CD14-positive monocyte (primary cell): ENCODE results near the gene ST3GAL5. TPM values are rescaled to one million over a fixed set of nuclear protein-coding genes. Genes with fewer than 3 reads are reported as not detected.

Experiments
- DNase-seq, 3 donors: peaks; one replicate each; pipeline ENCODE4 v3.0.0-alpha.2; 2011 to 2022
- H2AFZ ChIP-seq: 2 replicates; pipeline ENCODE4 v1.6.0; 2012; ENCODE audit warnings: mild to moderate bottlenecking, low read depth, low read length, inconsistent platforms; ENCODE audit not compliant: insufficient read depth, poor library complexity, severe bottlenecking
- H3K27ac ChIP-seq, 2 donors: 1 replicate in 1 of 2; 2 replicates in 1 of 2; pipeline ENCODE4 v1.5.1; 2012 to 2013; ENCODE audit warnings: low read length in 2 of 2, control low read depth in 1 of 2, inconsistent platforms in 1 of 2, low read depth in 1 of 2, mild to moderate bottlenecking in 1 of 2
- H3K27me3 ChIP-seq, 2 donors: one replicate each; pipeline versions ENCODE4 v1.6.0 to v1.6.1; 2011 to 2013; ENCODE audit warnings: low read length in 2 of 2; ENCODE audit not compliant: control insufficient read depth in 2 of 2, insufficient read depth in 2 of 2
- H3K36me3 ChIP-seq, 2 donors: replicated peaks in 1 of 2; 1 replicate in 1 of 2; 2 replicates in 1 of 2; pipeline versions ENCODE4 v1.5.1 to v1.6.1; 2012 to 2013; ENCODE audit warnings: low read length in 2 of 2, control low read depth in 1 of 2, inconsistent platforms in 1 of 2, mild to moderate bottlenecking in 1 of 2; ENCODE audit not compliant: insufficient read depth in 2 of 2, control insufficient read depth in 1 of 2
- H3K4me1 ChIP-seq, 2 donors: 1 replicate in 1 of 2; 2 replicates in 1 of 2; pipeline versions ENCODE4 v1.5.1 to v1.6.1; 2012 to 2013; ENCODE audit warnings: low read length in 2 of 2, control low read depth in 1 of 2, inconsistent platforms in 1 of 2, mild to moderate bottlenecking in 1 of 2, moderate library complexity in 1 of 2; ENCODE audit not compliant: insufficient read depth in 2 of 2, control insufficient read depth in 1 of 2
- H3K4me2 ChIP-seq: replicated peaks from 2 replicates; pipeline ENCODE3; 2012; ENCODE audit warnings: low read length, moderate library complexity, mild to moderate bottlenecking; ENCODE audit not compliant: poor library complexity, severe bottlenecking; ENCODE audit errors: extremely low read depth
- H3K4me3 ChIP-seq, 3 experiments: fragments of 200-600 bp in 1 of 3; sonication (generic) in 1 of 3; replicated peaks in 1 of 3; 1 replicate in 2 of 3; 2 replicates in 1 of 3; pipeline ENCODE4 v1.5.1; 2011 to 2013; ENCODE audit warnings: low read length in 3 of 3, mild to moderate bottlenecking in 3 of 3, control low read depth in 2 of 3, low read depth in 2 of 3, inconsistent platforms in 1 of 3, moderate library complexity in 1 of 3
- H3K79me2 ChIP-seq: 2 replicates; pipeline ENCODE4 v1.6.0; 2012; ENCODE audit warnings: mild to moderate bottlenecking, control low read depth, inconsistent platforms, low read length, moderate library complexity; ENCODE audit not compliant: insufficient read depth
- H3K9ac ChIP-seq: 2 replicates; pipeline ENCODE4 v1.6.0; 2017; ENCODE audit warnings: low read length, mild to moderate bottlenecking; ENCODE audit not compliant: insufficient read depth, poor library complexity, severe bottlenecking
- H3K9me3 ChIP-seq, 2 donors: replicated peaks in 1 of 2; 1 replicate in 1 of 2; 2 replicates in 1 of 2; pipeline versions ENCODE4 v1.5.1 to v1.6.1; 2012 to 2013; ENCODE audit warnings: low read length in 2 of 2, control low read depth in 1 of 2; ENCODE audit not compliant: control insufficient read depth in 1 of 2, insufficient read depth in 1 of 2
- H4K20me1 ChIP-seq: 2 replicates; pipeline ENCODE4 v1.6.0; 2012; ENCODE audit warnings: mild to moderate bottlenecking, low read length, control low read depth, moderate library complexity; ENCODE audit not compliant: insufficient read depth
- H3K27ac Mint-ChIP-seq, 7 donors: one replicate each; pipeline ENCODE4 v1.8.0; 2020; ENCODE audit warnings: mild to moderate bottlenecking in 7 of 7, mixed read lengths in 7 of 7, moderate library complexity in 6 of 7, inconsistent platforms in 2 of 7
- H3K27me3 Mint-ChIP-seq, 3 donors: one replicate each; pipeline ENCODE4 v1.8.0; 2021 to 2022; ENCODE audit warnings: low read depth in 3 of 3, mild to moderate bottlenecking in 3 of 3, mixed read lengths in 3 of 3, moderate library complexity in 3 of 3, inconsistent platforms in 1 of 3
- H3K36me3 Mint-ChIP-seq, 2 donors: one replicate each; pipeline ENCODE4 v1.8.0; 2020; ENCODE audit warnings: mixed read lengths in 2 of 2, inconsistent platforms in 1 of 2, mild to moderate bottlenecking in 1 of 2
- H3K4me1 Mint-ChIP-seq: one replicate; pipeline ENCODE4 v1.8.0; 2020; ENCODE audit warnings: mild to moderate bottlenecking, mixed read lengths
- H3K4me3 Mint-ChIP-seq, 2 donors: one replicate each; pipeline ENCODE4 v1.8.0; 2020; ENCODE audit warnings: mild to moderate bottlenecking in 2 of 2, mixed read lengths in 2 of 2, moderate library complexity in 1 of 2
- H3K9me3 Mint-ChIP-seq, 7 donors: one replicate each; pipeline ENCODE4 v1.8.0; 2020 to 2022; ENCODE audit warnings: mixed read lengths in 7 of 7, mild to moderate bottlenecking in 6 of 7, moderate library complexity in 6 of 7, inconsistent platforms in 2 of 7
- CTCF ChIP-seq: fragments of 200-600 bp; IDR thresholded peaks from one replicate; pipeline ENCODE4 v1.8.0; 2022; ENCODE audit warnings: antibody characterized with exemption, mild to moderate bottlenecking
- WGBS: methylation state at CpG from one replicate; pipeline ENCODE4 v1.1.5; 2013; ENCODE audit warnings: missing lambda C conversion rate; ENCODE audit not compliant: insufficient coverage; 5-methylcytosine and 5-hydroxymethylcytosine counted together
- intact Hi-C, 2 donors: fragments of 100-400 bp; cut with micrococcal nuclease; formaldehyde crosslinking; loops; one replicate each; pipeline versions ENCODE4 v1.15.0 to v1.15.1; 2023
- polyA plus RNA-seq, 3 donors: library from polyadenylated mRNA; depleted of rRNA in 1 of 3; unstranded in 2 of 3; stranded (reverse) in 1 of 3; fragments of 300-500 nt in 2 of 3; fragments of >200 nt in 1 of 3; fragmentation: Illumina TruSeq in 2 of 3; gene quantifications; 1 replicate in 2 of 3; 2 replicates in 1 of 3; pipeline ENCODE4 v1.2.3, GENCODE V29; 2012 to 2021

The ST3GAL5 gene
- polyA plus RNA-seq, 3 donors = 14.0 to 51.2 (median 19.5) TPM

GRCh38 chr2:85920810-85921545 lies 32.2 kb upstream of the ST3GAL5 start:
- H3K36me3 ChIP-seq = no peaks in the 10 kb centered on the region
- H3K9me3 ChIP-seq = no peaks in the 10 kb centered on the region
- H3K4me2 ChIP-seq = no peak overlapping the region
- 100% methylated on average over 2 of the region's 5 CpGs for WGBS
- DNase-seq = no peak
- TF ChIP-seq CTCF = no peak
- Mint-ChIP-seq H3K9me3 (no peaks in the 10 kb centered on the region), H3K27me3 (no peaks in the 10 kb centered on the region), H3K4me1 (peaks cover 16% of the 10 kb centered on the region), H3K36me3 (peaks cover 0 to 2% of the 10 kb centered on the region in 2 donors), H3K27ac (peak overlapping the region in 1 of 7 donors; percentile 5), H3K4me3 (no peak overlapping the region)
- H3K27ac ChIP-seq = no peak overlapping the region
- no peaks in the 10 kb centered on the region for H4K20me1 ChIP-seq
- H2AFZ ChIP-seq = no peak overlapping the region
- H3K27me3 ChIP-seq = no peaks in the 10 kb centered on the region
- H3K4me3 ChIP-seq = no peak overlapping the region
- intact Hi-C loops = no loop called here
- H3K79me2 ChIP-seq = no peaks in the 10 kb centered on the region
- H3K4me1 ChIP-seq = no peaks in the 10 kb centered on the region
- H3K9ac ChIP-seq = no peak overlapping the region

- intact Hi-C loops = no loop called here
- H3K36me3 Mint-ChIP-seq = peaks cover 4 to 18% of the 10 kb centered on the region in 2 donors
- H3K79me2 ChIP-seq = no peaks in the 10 kb centered on the region
- H3K4me1 ChIP-seq = no peaks in the 10 kb centered on the region
- no peaks in the 10 kb centered on the region for H3K36me3 ChIP-seq
- no peaks in the 10 kb centered on the region for H3K27me3 ChIP-seq
- TF ChIP-seq CTCF = no peak
- H3K27ac ChIP-seq = no peak overlapping the region
- H3K9me3 ChIP-seq = no peaks in the 10 kb centered on the region
- no peaks in the 10 kb centered on the region for H4K20me1 ChIP-seq
- H2AFZ ChIP-seq = no peak overlapping the region
- H3K4me3 Mint-ChIP-seq = no peak overlapping the region
- WGBS = no CpG with 5 or more reads among the region's 3 CpGs
- H3K4me3 ChIP-seq = no peak overlapping the region
- no peaks in the 10 kb centered on the region for H3K9me3 Mint-ChIP-seq
- no peak overlapping the region for H3K27ac Mint-ChIP-seq
- H3K4me2 ChIP-seq = no peak overlapping the region
- H3K9ac ChIP-seq = no peak overlapping the region
- no peaks in the 10 kb centered on the region for H3K27me3 Mint-ChIP-seq
- peaks cover 10% of the 10 kb centered on the region for H3K4me1 Mint-ChIP-seq
- no peak for DNase-seq
Observed at GRCh38 chr2:85917887-85918795, 29.4 kb upstream of the ST3GAL5 start.
